MM.1S (cell line): ENCODE measurements around the gene PPM1M.

Experiments used
- DNase-seq: peaks from one replicate; pipeline ENCODE4 v3.0.0-alpha.2; 2015
- H2AFZ ChIP-seq: fragments of 300-600 bp; sonication (generic); 2 replicates; pipeline ENCODE4 v1.6.0; 2016; ENCODE audit warnings: antibody characterized with exemption, low read length
- H3F3A ChIP-seq: fragments of 300-600 bp; sonication (generic); 2 replicates; pipeline ENCODE4 v1.6.1; 2016; ENCODE audit warnings: mild to moderate bottlenecking, antibody characterized with exemption, low read length, moderate library complexity, mixed read lengths; ENCODE audit not compliant: insufficient read depth
- H3K27ac ChIP-seq: fragments of 300-600 bp; sonication (generic); 2 replicates; pipeline ENCODE4 v1.5.1; 2016; ENCODE audit warnings: mild to moderate bottlenecking, low read length
- H3K27me3 ChIP-seq: fragments of 300-600 bp; sonication (generic); replicated peaks from 2 replicates; pipeline ENCODE4 v1.6.0; 2016; ENCODE audit warnings: low read length; ENCODE audit not compliant: insufficient read depth
- H3K36me3 ChIP-seq: fragments of 300-600 bp; sonication (generic); replicated peaks from 2 replicates; pipeline ENCODE4 v1.6.1; 2016; ENCODE audit warnings: mild to moderate bottlenecking, low read length, mixed read lengths; ENCODE audit not compliant: insufficient read depth
- H3K4me1 ChIP-seq: fragments of 300-600 bp; sonication (generic); 2 replicates; pipeline ENCODE4 v1.6.1; 2016; ENCODE audit warnings: low read length, mixed read lengths
- H3K4me2 ChIP-seq: fragments of 300-600 bp; sonication (generic); 2 replicates; pipeline ENCODE4 v1.6.0; 2016; ENCODE audit warnings: low read depth, low read length
- H3K4me3 ChIP-seq: fragments of 300-600 bp; sonication (generic); 2 replicates; pipeline ENCODE4 v1.5.1; 2016; ENCODE audit warnings: low read length, mixed read lengths
- H3K79me2 ChIP-seq: fragments of 300-600 bp; sonication (generic); 2 replicates; pipeline ENCODE4 v1.6.1; 2016; ENCODE audit warnings: mixed run types, low read length, mixed read lengths
- H3K9ac ChIP-seq: fragments of 300-600 bp; sonication (generic); 2 replicates; pipeline ENCODE4 v1.6.1; 2016; ENCODE audit warnings: low read length, mixed read lengths
- H3K9me2 ChIP-seq: fragments of 300-600 bp; sonication (generic); replicated peaks from 2 replicates; pipeline ENCODE4 v1.6.1; 2016; ENCODE audit warnings: mild to moderate bottlenecking, low read length, mixed read lengths; ENCODE audit not compliant: insufficient read depth
- H3K9me3 ChIP-seq: fragments of 300-600 bp; sonication (generic); replicated peaks from 2 replicates; pipeline ENCODE4 v1.6.1; 2016; ENCODE audit warnings: mild to moderate bottlenecking, low read length, mixed read lengths; ENCODE audit not compliant: insufficient read depth
- H4K20me1 ChIP-seq: fragments of 300-600 bp; sonication (generic); 2 replicates; pipeline ENCODE4 v1.6.1; 2016; ENCODE audit warnings: mild to moderate bottlenecking, low read length, moderate library complexity, mixed read lengths; ENCODE audit not compliant: insufficient read depth
- EZH2 ChIP-seq: fragments of 300-600 bp; sonication (generic); optimal IDR thresholded peaks from 2 replicates; pipeline ENCODE3; 2017; ENCODE audit warnings: low read depth, mild to moderate bottlenecking, antibody characterized with exemption, low read length, mixed read lengths
- EZH2phosphoT487 ChIP-seq: fragments of 300-600 bp; sonication (generic); IDR thresholded peaks from 2 replicates; pipeline ENCODE4 v1.6.1; 2018; ENCODE audit warnings: antibody characterized with exemption, low read length
- TF ChIP-seq, protein P1 (sequence below): fragments of 300-600 bp; sonication (generic); IDR thresholded peaks from 2 replicates; pipeline ENCODE4 v1.5.1; 2016; ENCODE audit warnings: antibody characterized with exemption, low read length, mixed read lengths

The PPM1M gene

GRCh38 chr3:52216585-52217408, 28.8 kb upstream of the PPM1M start:
- Histone ChIP-seq H3K36me3 (no peaks in the 10 kb centered on the region), H3K79me2 (no peaks in the 10 kb centered on the region), H3K4me3 (no peak overlapping the region), H3F3A (no peaks in the 10 kb centered on the region), H3K4me2 (no peak overlapping the region), H3K9me2 (no peaks in the 10 kb centered on the region), H3K9ac (no peak overlapping the region), H3K9me3 (no peaks in the 10 kb centered on the region), H3K4me1 (peaks cover 8% of the 10 kb centered on the region; the same call in 1 of the 2 replicates), H3K27me3 (no peaks in the 10 kb centered on the region), H4K20me1 (no peaks in the 10 kb centered on the region), H3K27ac (no peak overlapping the region), H2AFZ (no peak overlapping the region)
- DNase-seq = no peak
- TF ChIP-seq, protein P1, sequence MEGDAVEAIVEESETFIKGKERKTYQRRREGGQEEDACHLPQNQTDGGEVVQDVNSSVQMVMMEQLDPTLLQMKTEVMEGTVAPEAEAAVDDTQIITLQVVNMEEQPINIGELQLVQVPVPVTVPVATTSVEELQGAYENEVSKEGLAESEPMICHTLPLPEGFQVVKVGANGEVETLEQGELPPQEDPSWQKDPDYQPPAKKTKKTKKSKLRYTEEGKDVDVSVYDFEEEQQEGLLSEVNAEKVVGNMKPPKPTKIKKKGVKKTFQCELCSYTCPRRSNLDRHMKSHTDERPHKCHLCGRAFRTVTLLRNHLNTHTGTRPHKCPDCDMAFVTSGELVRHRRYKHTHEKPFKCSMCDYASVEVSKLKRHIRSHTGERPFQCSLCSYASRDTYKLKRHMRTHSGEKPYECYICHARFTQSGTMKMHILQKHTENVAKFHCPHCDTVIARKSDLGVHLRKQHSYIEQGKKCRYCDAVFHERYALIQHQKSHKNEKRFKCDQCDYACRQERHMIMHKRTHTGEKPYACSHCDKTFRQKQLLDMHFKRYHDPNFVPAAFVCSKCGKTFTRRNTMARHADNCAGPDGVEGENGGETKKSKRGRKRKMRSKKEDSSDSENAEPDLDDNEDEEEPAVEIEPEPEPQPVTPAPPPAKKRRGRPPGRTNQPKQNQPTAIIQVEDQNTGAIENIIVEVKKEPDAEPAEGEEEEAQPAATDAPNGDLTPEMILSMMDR = no peak

DNA sequence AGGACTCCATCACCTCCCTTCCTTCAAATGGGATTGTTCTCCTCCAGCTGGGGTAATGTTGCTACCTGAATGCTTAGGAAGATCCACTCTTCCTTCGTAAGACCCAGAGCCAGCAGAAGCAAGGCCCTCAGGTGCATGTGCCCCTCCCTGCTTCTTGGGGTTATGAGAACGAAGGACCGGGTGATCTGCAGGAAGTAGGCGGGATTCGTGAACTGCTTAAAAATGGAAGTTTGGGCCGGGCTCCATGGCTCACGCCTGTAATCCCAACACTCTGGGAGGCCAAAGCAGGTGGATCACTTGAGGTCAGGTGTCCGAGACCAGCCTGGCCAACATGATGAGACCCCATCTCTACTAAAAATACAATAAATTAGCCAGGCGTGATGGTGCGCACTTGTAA, 28.2 kb upstream of the PPM1M start:
- Histone ChIP-seq H3K27ac (no peak overlapping the region), H3F3A (no peaks in the 10 kb centered on the region), H4K20me1 (no peaks in the 10 kb centered on the region), H3K4me3 (no peak overlapping the region), H3K79me2 (no peaks in the 10 kb centered on the region), H3K36me3 (no peaks in the 10 kb centered on the region), H3K4me1 (peaks cover 8% of the 10 kb centered on the region; the same call in 1 of the 2 replicates), H3K9me3 (no peaks in the 10 kb centered on the region), H3K4me2 (no peak overlapping the region), H2AFZ (no peak overlapping the region), H3K27me3 (no peaks in the 10 kb centered on the region), H3K9me2 (no peaks in the 10 kb centered on the region), H3K9ac (no peak overlapping the region)
- no peak for DNase-seq
- TF ChIP-seq EZH2 (no peak), EZH2phosphoT487 (no peak)
- TF ChIP-seq, protein P1 = no peak

DNA sequence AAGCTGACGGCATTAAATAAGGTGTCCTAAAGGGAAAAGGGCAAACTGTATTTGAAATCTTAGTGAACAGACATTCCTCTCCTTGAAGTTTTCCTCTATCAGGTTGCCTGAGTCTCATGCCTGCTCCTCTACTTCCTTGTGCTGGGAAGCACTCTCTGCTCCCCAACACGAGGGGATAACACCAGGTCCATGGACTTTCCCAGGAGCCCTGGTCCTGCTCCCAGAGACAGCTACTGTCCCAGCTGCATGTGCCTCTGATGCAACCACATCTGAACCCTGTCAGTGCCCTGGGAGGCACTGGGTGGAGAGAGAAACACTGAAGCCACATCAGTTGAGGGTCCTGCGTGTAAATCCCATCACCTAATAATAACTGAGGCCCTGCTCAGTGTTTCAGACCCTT, 27.5 kb upstream of the PPM1M start:
- Histone ChIP-seq H3K9me2 (no peaks in the 10 kb centered on the region), H3K79me2 (no peaks in the 10 kb centered on the region), H3K27ac (no peak overlapping the region), H3K9ac (no peak overlapping the region), H4K20me1 (no peaks in the 10 kb centered on the region), H3K36me3 (no peaks in the 10 kb centered on the region), H3K4me1 (peaks cover 8% of the 10 kb centered on the region; the same call in 1 of the 2 replicates), H3F3A (no peaks in the 10 kb centered on the region), H3K27me3 (no peaks in the 10 kb centered on the region), H3K4me2 (no peak overlapping the region), H2AFZ (no peak overlapping the region), H3K9me3 (no peaks in the 10 kb centered on the region), H3K4me3 (no peak overlapping the region)
- no peak for DNase-seq
- no peak for TF ChIP-seq EZH2phosphoT487
- TF ChIP-seq, protein P1 = no peak
- TF ChIP-seq EZH2 = no peak
